Omental fat pad (tissue), 4 donors: Measurements from ENCODE around the gene OVCH2. TPM values are rescaled to one million over a fixed set of nuclear protein-coding genes. Genes with fewer than 3 reads are reported as not detected.

Source experiments
- ATAC-seq: fragments of 150-250 bp; one replicate; pipeline ENCODE4 v1.9.1; 2016; ENCODE audit warnings: mild to moderate bottlenecking, moderate library complexity; ENCODE audit not compliant: low FRiP score
- DNase-seq: peaks from one replicate; pipeline ENCODE4 v3.0.0-alpha.2; 2019; ENCODE audit warnings: low spot score
- total RNA-seq, 4 donors: library from RNA; depleted of rRNA; stranded (reverse); fragments of >200 nt; gene quantifications; one replicate each; pipeline ENCODE4 v1.1.0, GENCODE V29; 2016
- TF ChIP-seq, protein P1 (sequence below), 3 donors: fragments of 450-650 bp; IDR thresholded peaks; one replicate each; pipeline ENCODE4 v1.5.1; 2016 to 2017; ENCODE audit warnings: antibody characterized with exemption in 3 of 3, mild to moderate bottlenecking in 3 of 3, moderate library complexity in 2 of 3

OVCH2 gene
- total RNA-seq, 4 donors from 2014 or later, result 0.24 to 0.46 TPM; not detected in 2

GRCh38 chr11:7671347-7672215 is 34.7 kb downstream of the OVCH2 start:
- DNase-seq (no peak), ATAC-seq (no peak)
- TF ChIP-seq, protein P1, sequence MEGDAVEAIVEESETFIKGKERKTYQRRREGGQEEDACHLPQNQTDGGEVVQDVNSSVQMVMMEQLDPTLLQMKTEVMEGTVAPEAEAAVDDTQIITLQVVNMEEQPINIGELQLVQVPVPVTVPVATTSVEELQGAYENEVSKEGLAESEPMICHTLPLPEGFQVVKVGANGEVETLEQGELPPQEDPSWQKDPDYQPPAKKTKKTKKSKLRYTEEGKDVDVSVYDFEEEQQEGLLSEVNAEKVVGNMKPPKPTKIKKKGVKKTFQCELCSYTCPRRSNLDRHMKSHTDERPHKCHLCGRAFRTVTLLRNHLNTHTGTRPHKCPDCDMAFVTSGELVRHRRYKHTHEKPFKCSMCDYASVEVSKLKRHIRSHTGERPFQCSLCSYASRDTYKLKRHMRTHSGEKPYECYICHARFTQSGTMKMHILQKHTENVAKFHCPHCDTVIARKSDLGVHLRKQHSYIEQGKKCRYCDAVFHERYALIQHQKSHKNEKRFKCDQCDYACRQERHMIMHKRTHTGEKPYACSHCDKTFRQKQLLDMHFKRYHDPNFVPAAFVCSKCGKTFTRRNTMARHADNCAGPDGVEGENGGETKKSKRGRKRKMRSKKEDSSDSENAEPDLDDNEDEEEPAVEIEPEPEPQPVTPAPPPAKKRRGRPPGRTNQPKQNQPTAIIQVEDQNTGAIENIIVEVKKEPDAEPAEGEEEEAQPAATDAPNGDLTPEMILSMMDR (IDR thresholded peaks at IDR 0.05), result no peak

GRCh38 chr11:7670641-7671040 is 35.6 kb downstream of the OVCH2 start:
- DNase-seq, result no peak
- ATAC-seq, result no peak
- TF ChIP-seq, protein P1 (IDR thresholded peaks at IDR 0.05), result no peak

DNA sequence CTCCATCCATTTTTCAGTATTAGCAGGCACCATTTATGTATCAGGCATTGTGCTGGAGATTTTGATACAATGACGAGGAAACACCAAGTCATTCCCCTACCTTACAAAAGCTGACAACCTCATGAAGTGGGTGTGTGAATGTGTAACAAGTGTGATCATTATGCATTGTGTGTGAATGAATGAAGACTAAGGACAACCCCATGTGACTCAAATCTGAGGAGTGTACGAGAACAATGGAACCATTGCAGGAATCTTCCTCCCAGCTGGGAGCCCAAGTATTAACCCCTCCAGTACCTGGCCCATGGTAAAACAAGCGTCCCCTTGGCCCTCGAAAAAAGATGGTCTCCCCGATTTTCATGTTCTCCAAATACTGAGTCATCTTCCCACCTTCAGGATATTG is 37.4 kb downstream of the OVCH2 start:
- DNase-seq (no peak), ATAC-seq (no peak)
- TF ChIP-seq, protein P1 (IDR thresholded peaks at IDR 0.05), result no peak

DNA sequence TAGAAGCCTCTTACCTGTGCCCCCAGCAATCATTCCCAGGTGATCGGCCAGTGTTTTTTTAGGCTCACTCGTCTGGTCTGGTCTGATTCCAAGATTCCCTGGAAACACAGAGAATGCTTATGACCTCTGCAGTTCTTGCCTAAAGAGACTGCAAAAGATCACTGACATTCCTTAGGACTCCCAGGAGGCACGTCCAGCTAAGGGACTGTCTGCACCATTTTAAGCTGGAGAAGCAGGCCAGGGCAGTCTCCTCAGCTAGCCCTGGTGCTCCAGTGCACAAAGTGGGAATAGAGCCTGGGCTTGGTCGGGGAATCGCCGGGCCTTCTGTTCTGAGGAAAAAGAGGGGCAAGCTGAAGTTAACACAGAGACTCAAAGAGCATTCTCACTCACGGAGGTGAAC is 37.8 kb downstream of the OVCH2 start:
- ATAC-seq (no peak), DNase-seq (no peak)
- TF ChIP-seq, protein P1 (IDR thresholded peaks at IDR 0.05), result no peak

DNA sequence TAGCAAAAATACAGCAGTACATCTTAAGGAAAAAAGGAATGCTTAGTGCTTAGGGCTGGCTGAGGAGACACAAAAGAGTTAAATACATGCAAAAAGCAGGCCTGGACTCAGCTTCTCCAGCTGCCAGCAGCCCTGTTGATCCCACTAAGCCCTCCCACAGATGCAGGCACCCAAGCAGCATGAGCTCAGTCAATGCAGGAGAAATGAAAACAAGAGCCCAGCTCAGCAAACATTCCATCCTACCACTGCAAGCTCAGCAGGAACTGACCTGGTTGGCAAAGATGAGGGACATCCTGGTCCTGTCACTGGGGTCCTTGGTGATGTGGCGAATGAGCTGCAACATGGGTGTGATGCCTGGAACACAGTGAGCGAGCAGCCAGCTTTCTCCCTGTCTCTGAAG is 38.8 kb downstream of the OVCH2 start:
- DNase-seq (no peak), ATAC-seq (no peak)
- TF ChIP-seq, protein P1 (IDR thresholded peaks at IDR 0.05), result no peak

DNA sequence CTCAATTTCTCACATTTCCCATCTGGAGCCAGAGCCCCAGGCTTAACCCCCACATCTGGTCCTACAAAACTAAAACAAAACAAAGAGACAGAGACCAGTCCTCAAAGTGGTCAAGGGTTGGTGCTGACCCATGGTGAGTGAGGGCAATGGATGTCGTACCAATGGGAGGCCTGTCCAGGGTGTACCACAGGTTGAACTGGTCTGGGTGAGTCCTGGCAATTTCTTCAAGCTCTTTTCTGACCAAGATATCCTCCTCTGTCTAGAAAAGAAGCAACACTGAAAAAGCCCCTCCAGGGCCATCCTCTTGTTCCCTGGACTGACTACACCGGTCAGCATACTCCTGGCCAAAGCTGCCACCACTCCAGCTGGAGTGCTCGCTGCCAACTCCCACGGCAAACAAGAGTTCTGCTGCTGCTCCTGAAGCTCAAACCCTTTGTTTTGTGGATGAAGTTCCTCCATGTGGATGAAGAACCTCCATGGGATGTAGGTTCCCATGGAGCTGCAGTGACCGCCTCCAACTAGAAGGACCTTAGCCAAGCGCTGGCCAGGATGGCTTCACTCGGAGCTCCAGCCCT is 39.9 kb downstream of the OVCH2 start:
- ATAC-seq, result no peak
- TF ChIP-seq, protein P1 (IDR thresholded peaks at IDR 0.05), result no peak

More for the DNA sequence above, 39.9 kb downstream of the OVCH2 start:
- DNase-seq, result no peak
